K562 (cell line): Measurements from ENCODE around the gene CCNT2. TPM values are rescaled to one million over a fixed set of nuclear protein-coding genes. Genes with fewer than 3 reads are reported as not detected.

Experiments used
- ATAC-seq: fragments of 200-7000 bp; cut with Tn5 transposase; 3 replicates; pipeline ENCODE4 v1.9.1; 2020; ENCODE audit warnings: moderate library complexity
- BruUV-seq: library from RNA; stranded (reverse); fragments of 400-500 nt; replicated peaks from 2 replicates; lab custom pipeline; 2021; lab: Mats Ljungman, UMichigan
- CTCF ChIA-PET: fragments of 300-600 bp; formaldehyde crosslinking; extraction: SDS; loops from one replicate; lab custom pipeline; 2021; ENCODE audit warnings: low intra/inter-chr PET ratio; lab: Yijun Ruan, JAX
- POLR2A ChIA-PET: fragments of 300-600, 350-650 bp; sonication (Branson Sonifier 250); formaldehyde crosslinking; extraction: SDS; loops from one replicate; lab custom pipeline; 2021; ENCODE audit warnings: antibody characterized with exemption, inconsistent platforms; lab: Yijun Ruan, JAX
- DNase-seq, 4 experiments: peaks; one replicate each; pipeline versions ENCODE4 v3.0.0 to v3.0.0-alpha.2; 2011 to 2018; ENCODE audit warnings: low spot score in 3 of 4, mixed read lengths in 3 of 4; ENCODE audit errors: extremely low read depth in 1 of 4
- FAIRE-seq: peaks from 2 replicates; lab custom pipeline; 2011; peaks lifted over from hg19 to GRCh38; lab: Jason Lieb, UNC
- H2AFZ ChIP-seq: 2 replicates; pipeline ENCODE4 v1.6.0; 2011; ENCODE audit warnings: low read depth, low read length, control low read depth, inconsistent platforms
- H3K27ac ChIP-seq: fragments of 200-600 bp; 3 replicates; pipeline ENCODE4 v1.8.0; 2011; ENCODE audit warnings: low read depth, mild to moderate bottlenecking, control low read depth, inconsistent platforms, low read length, moderate library complexity, mixed read lengths; ENCODE audit errors: extremely low read depth
- H3K27me3 ChIP-seq, 2 experiments: fragments of 300-600 bp in 1 of 2; 2 replicates in 1 of 2; 3 replicates in 1 of 2; pipeline versions ENCODE4 v1.6.0 to v1.8.0; 2011; ENCODE audit warnings: inconsistent platforms in 2 of 2, low read length in 2 of 2, mild to moderate bottlenecking in 1 of 2, mixed read lengths in 1 of 2, moderate library complexity in 1 of 2; ENCODE audit not compliant: control insufficient read depth in 2 of 2, insufficient read depth in 2 of 2
- H3K36me3 ChIP-seq: fragments of 300-600 bp; 3 replicates; pipeline ENCODE4 v1.8.0; 2011; ENCODE audit warnings: mild to moderate bottlenecking, low read length, inconsistent platforms; ENCODE audit not compliant: control insufficient read depth, insufficient read depth
- H3K4me1 ChIP-seq, 2 experiments: fragments of 200-600 bp in 1 of 2; replicated peaks in 1 of 2; 2 replicates in 1 of 2; 3 replicates in 1 of 2; pipeline versions ENCODE4 v1.5.1 to v1.8.0; 2011; ENCODE audit warnings: inconsistent platforms in 2 of 2, low read length in 2 of 2, mild to moderate bottlenecking in 1 of 2, mixed read lengths in 1 of 2, moderate library complexity in 1 of 2; ENCODE audit not compliant: control insufficient read depth in 2 of 2, insufficient read depth in 2 of 2
- H3K4me2 ChIP-seq: 2 replicates; pipeline ENCODE4 v1.6.1; 2011; ENCODE audit warnings: low read length, control low read depth, inconsistent platforms, mixed read lengths; ENCODE audit not compliant: insufficient read depth
- H3K4me3 ChIP-seq: fragments of 200-600 bp; sonication (generic), shearing (Covaris generic); 2 replicates; pipeline ENCODE4 v1.5.1; 2016; ENCODE audit warnings: control low read depth, inconsistent platforms
- H3K79me2 ChIP-seq: fragments of 200-600 bp; 3 replicates; pipeline ENCODE4 v1.8.0; 2011; ENCODE audit warnings: low read length, inconsistent platforms; ENCODE audit not compliant: control insufficient read depth, insufficient read depth
- H3K9ac ChIP-seq, 2 experiments: 2 replicates each; pipeline versions ENCODE4 v1.6.0 to v1.6.1; 2011; ENCODE audit warnings: low read depth in 2 of 2, low read length in 2 of 2, control low read depth in 1 of 2, inconsistent platforms in 1 of 2, mild to moderate bottlenecking in 1 of 2, mixed read lengths in 1 of 2; ENCODE audit not compliant: insufficient read depth in 1 of 2
- H3K9me1 ChIP-seq: one replicate; pipeline ENCODE4 v1.6.0; 2011; ENCODE audit warnings: inconsistent platforms, mild to moderate bottlenecking, low read length, moderate library complexity; ENCODE audit not compliant: control insufficient read depth, insufficient read depth
- H3K9me3 ChIP-seq: replicated peaks from 2 replicates; pipeline ENCODE4 v1.5.1; 2011; ENCODE audit warnings: low read depth, low read length, inconsistent platforms; ENCODE audit not compliant: control insufficient read depth, insufficient read depth
- H4K20me1 ChIP-seq: replicated peaks from 2 replicates; pipeline ENCODE4 v1.6.1; 2011; ENCODE audit warnings: low read length, inconsistent platforms, mixed read lengths; ENCODE audit not compliant: control insufficient read depth, insufficient read depth
- CEBPZ ChIP-seq: fragments of 150-350 bp; IDR thresholded peaks from 2 replicates; pipeline ENCODE4 v1.6.1; 2014; ENCODE audit warnings: low read depth, mild to moderate bottlenecking, low read length, borderline replicate concordance
- EGR1 ChIP-seq: fragments of 450-650 bp; conservative IDR thresholded peaks from 2 replicates; pipeline ENCODE4 v1.6.1; 2017; ENCODE audit warnings: mild to moderate bottlenecking
- GTF2F1 ChIP-seq: IDR thresholded peaks from 2 replicates; pipeline ENCODE4 v1.6.1; 2011; ENCODE audit warnings: low read depth, low read length, improper control_type of control experiment
- HNRNPLL ChIP-seq: fragments of 200-400 bp; formaldehyde crosslinking; IDR thresholded peaks from 2 replicates; pipeline ENCODE4 v1.6.1; 2017; ENCODE audit warnings: low read length, low read depth, mild to moderate bottlenecking; ENCODE audit not compliant: poor library complexity, severe bottlenecking
- LEF1 ChIP-seq: fragments of 450-650 bp; IDR thresholded peaks from 2 replicates; pipeline ENCODE4 v1.6.1; 2016; ENCODE audit warnings: mild to moderate bottlenecking
- MYC ChIP-seq, 2 experiments: fragments of 250-450 bp in 1 of 2; sonication (Bioruptor Pico) in 1 of 2; IDR thresholded peaks; 2 replicates each; pipeline versions ENCODE4 v1.5.1 to v1.6.1; 2012 to 2021; ENCODE audit warnings: low read depth in 2 of 2, borderline replicate concordance in 1 of 2, improper control_type of control experiment in 1 of 2, low read length in 1 of 2, mild to moderate bottlenecking in 1 of 2, moderate library complexity in 1 of 2
- SMAD1 ChIP-seq: fragments of 150-350 bp; IDR thresholded peaks from 2 replicates; pipeline ENCODE4 v1.6.1; 2014; ENCODE audit warnings: low read length, low read depth; ENCODE audit not compliant: partially characterized antibody
- TAF15 ChIP-seq: fragments of 200-400 bp; formaldehyde crosslinking; IDR thresholded peaks from 2 replicates; pipeline ENCODE4 v1.6.1; 2017; ENCODE audit warnings: mild to moderate bottlenecking, low read depth, low read length, moderate library complexity
- TCFL5 ChIP-seq: fragments of 250-450 bp; sonication (Bioruptor Pico); conservative IDR thresholded peaks from 2 replicates; pipeline ENCODE4 v1.6.1; 2021; ENCODE audit warnings: mild to moderate bottlenecking, moderate library complexity, matching md5 sums
- THRB ChIP-seq: fragments of 450-650 bp; formaldehyde crosslinking; conservative IDR thresholded peaks from 2 replicates; pipeline ENCODE4 v1.4.0; 2022; ENCODE audit warnings: mild to moderate bottlenecking, missing genetic modification characterization
- ZBTB49 ChIP-seq: sonication (generic); formaldehyde crosslinking; IDR thresholded peaks from 2 replicates; pipeline ENCODE4 v1.8.0; 2022; ENCODE audit warnings: missing genetic modification reagents, mild to moderate bottlenecking, borderline replicate concordance
- ZFP36 ChIP-seq: fragments of 150-350 bp; IDR thresholded peaks from 2 replicates; pipeline ENCODE4 v1.6.1; 2018; ENCODE audit warnings: low read length, low read depth; ENCODE audit not compliant: partially characterized antibody
- ZNF354B ChIP-seq: fragments of 250-450 bp; sonication (Bioruptor Pico); IDR thresholded peaks from 2 replicates; pipeline ENCODE4 v1.4.0; 2020
- WGBS: fragments of 100-300 bp; shearing (Covaris generic); methylation state at CpG from one replicate; pipeline ENCODE4 v1.1.6; 2016; ENCODE audit warnings: low coverage, mixed read lengths; ENCODE audit not compliant: insufficient coverage; ENCODE audit errors: missing lambda C conversion rate; 5-methylcytosine and 5-hydroxymethylcytosine counted together
- in situ Hi-C: fragments of 300-500 bp; cut with MboI; formaldehyde crosslinking; loops from 4 replicates; pipeline ENCODE4 v1.15.0; 2018; ENCODE audit warnings: inconsistent platforms, mixed read lengths
- intact Hi-C: fragments of 100-400 bp; cut with micrococcal nuclease; formaldehyde crosslinking; loops from 2 replicates; pipeline ENCODE4 v1.14.2; 2022
- polyA plus RNA-seq, 8 experiments: library from polyadenylated mRNA; depleted of rRNA in 4 of 8; stranded (reverse) in 5 of 8; unstranded in 3 of 8; fragments of >200 nt; fragmentation: Nextera tagmentation in 2 of 8; fragmentation: Illumina TruSeq in 1 of 8; extraction: Ambion mirVana in 2 of 8; extraction: Trizol in 1 of 8; gene quantifications; 2 replicates each; pipeline versions ENCODE4 v1.2.1 to v1.2.3, GENCODE V29; 2011 to 2014; ENCODE audit warnings: inconsistent platforms in 1 of 8, missing spikeins in 1 of 8
- total RNA-seq, 7 experiments: library from RNA; depleted of rRNA in 6 of 7; stranded (reverse); fragments of >200 nt in 6 of 7; fragmentation: Illumina TruSeq in 2 of 7; extraction: Trizol in 2 of 7; gene quantifications; 2 replicates each; pipeline versions ENCODE4 v1.2.1 to v1.2.3, GENCODE V29; 2011 to 2021; ENCODE audit warnings: low replicate concordance in 1 of 7

Gene CCNT2
- total and polyA plus RNA-seq, 9 of the 15 experiments (the other 6 are each of a cell fraction or from before 2014, with no cell fraction given), result 12.6 to 30.0 (median 22.7) TPM

GRCh38 chr2:134932864-134933526, 14.4 kb downstream of the CCNT2 start:
- CTCF ChIA-PET, result no interaction called here
- FAIRE-seq (no peak), ATAC-seq (no peak), DNase-seq (no peak)
- POLR2A ChIA-PET, result no interaction called here
- Histone ChIP-seq H3K4me2 (no peak overlapping the region), H3K9me1 (no peaks in the 10 kb centered on the region), H3K9ac (no peak overlapping the region), H3K9me3 (no peaks in the 10 kb centered on the region), H3K36me3 (peaks cover 71% of the 10 kb centered on the region), H3K27me3 (no peaks in the 10 kb centered on the region), H3K4me1 (0 out of 5 replicates have a peak, but pooled peaks cover 0 to 4% of the 10 kb centered on the region in 2 experiments), H3K27ac (no peak overlapping the region), H4K20me1 (peaks cover 3% of the 10 kb centered on the region; the same call in 1 of the 2 replicates), H3K4me3 (no peak overlapping the region), H2AFZ (no peak overlapping the region), H3K79me2 (peaks cover 94% of the 10 kb centered on the region)
- no TSS peak for BruUV-seq
- intact Hi-C loops, result no loop called here
- WGBS, result 94% methylated on average over 3 of the region's 3 CpGs
- in situ Hi-C loops, result no loop called here
- TF ChIP-seq TAF15 (no peak), HNRNPLL (no peak), EGR1 (no peak), ZBTB49 (no peak), TCFL5 (CRISPR knock-in tag) (no peak), CEBPZ (no peak), MYC (IDR thresholded peaks at IDR 0.05; ENCODE audit: low read depth, low read length) (no peak), MYC (CRISPR knock-in tag; IDR thresholded peaks at IDR 0.05; ENCODE audit: borderline replicate concordance, low read depth) (no peak), ZFP36 (no peak), ZNF354B (CRISPR knock-in tag) (no peak), THRB (CRISPR knock-in tag) (no peak), LEF1 (no peak), SMAD1 (no peak), GTF2F1 (no peak)
